RKO (cell line): Measurements from ENCODE around the gene MED31.
"Not testable (repeated sequence)": the region's sequence is repeated elsewhere in the genome, so short reads cannot be mapped to it uniquely, and the experiment has no call there.

Source experiments
- DNase-seq: peaks from one replicate; pipeline ENCODE4 v3.0.0-alpha.2; 2016; ENCODE audit warnings: low spot score

Gene MED31

DNA sequence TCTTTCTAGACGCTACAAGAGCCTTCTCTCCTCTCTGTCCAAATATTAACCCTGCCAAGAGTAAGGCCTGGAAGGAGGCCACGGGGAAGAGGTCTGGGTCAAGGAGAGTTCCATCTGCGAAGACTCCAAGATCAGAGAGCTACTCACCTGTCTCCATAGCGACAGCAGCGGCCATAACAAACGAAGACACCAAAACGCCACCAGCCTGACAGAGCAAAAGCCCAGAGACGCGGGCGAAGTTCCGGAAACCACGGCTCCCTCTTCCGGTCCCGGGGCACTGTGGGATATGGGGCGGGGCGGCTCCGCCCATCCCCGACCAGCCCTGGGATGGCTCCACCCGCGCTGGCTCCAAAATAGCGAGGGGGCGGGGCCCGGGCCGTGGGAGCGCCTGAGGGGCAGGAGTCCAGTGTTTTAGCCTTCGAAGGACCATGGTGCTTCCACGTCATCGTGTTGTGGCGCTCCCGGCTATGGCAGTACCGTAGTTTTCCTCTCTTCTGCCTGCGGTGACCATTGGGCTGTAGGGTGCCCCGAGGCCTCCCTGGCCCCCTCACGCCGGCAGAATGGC lies at the start of gene MED31, which contains the start of gene C17orf100:
TSS of gene MED31 (minus strand) at position 252 of the 565 bp plus-strand sequence. CDS start at position 175, 77 bp downstream.
TSS of gene C17orf100 (plus strand) at position 409 of the 565 bp plus-strand sequence. CDS start at position 561, 152 bp downstream.
- peak; percentile 94 for DNase-seq

DNA sequence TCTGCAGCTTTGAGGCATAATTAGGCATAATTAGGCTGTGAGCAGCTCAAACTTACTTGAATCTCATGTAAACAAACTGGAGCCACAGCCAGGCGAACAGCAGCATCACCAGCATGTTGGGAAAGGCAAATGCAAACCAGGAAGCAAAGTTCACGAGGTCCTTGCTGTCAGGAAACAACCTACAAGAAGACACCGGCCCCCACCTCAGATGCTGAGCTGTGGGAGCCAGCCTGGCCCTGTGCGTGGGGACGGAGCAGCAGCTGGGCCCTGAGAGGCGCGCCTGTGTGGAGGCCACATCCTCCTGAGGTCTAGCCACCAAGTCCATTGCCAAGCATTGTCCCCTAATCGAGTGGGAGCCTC lies 49.5 kb upstream of the MED31 start:
- no peak for DNase-seq

DNA sequence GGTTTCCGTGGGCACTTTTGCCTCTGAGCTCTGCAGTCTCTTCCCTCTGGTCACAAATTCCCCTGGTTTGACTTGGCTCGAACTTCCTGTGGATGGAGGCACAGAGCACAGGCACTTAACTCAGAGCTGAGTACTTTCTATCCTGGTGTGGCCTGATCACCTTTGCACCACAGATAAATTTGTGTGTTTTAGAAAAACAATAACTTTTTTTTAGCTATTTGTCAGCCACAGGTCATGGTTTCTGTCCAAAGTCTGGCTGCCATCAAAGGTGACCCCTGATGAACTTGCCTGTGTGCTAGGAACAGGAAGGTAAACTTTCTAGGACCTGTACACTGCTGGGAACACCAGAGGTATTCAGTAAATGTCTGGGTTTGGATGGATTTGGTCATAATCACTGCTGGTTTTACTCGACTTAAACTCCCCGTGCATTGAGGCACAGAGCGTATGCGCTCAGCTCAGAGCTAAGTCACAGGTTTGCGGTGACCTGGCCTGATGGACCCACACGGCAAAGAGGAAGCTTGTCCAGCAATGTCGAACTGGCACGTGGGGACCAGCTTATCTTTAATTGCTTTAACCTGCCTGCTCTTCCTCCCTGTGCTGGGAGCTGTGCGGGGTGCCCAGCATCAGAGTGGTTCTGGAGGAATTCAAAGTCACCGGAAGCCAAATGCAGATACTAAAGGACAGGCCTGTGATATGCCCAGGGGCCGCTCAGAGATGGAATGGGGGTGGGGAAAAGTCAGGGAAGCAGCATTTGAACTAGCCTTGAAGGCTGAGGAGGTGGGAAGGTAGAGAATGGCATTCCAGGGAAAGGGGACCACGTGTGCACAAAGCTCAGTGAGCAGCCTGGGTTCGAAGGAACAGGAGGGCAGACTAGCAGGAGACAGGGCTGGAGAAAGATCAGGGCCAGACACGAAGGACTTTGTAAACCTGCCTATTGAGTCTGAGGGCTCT lies 48.9 kb upstream of the MED31 start:
- no peak for DNase-seq

DNA sequence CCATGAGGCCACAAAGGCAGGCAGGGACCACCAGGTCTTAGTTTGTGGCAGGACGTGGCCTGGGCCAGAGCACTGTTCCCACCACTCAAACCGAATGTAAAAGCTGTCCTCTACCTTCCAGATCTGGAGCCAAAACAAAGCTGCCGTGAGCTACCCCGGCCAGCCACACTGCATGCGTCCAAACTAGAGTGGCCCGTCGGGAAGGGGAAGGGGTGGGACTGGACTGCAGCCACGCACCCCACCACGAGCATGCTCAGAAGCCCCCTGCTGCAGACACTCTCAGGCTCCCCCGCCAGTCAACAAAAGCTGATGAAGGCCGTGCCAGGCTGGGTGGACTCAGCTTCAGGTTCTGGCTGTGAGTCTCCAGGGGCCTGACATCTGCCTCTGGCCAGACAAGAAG lies 46.6 kb upstream of the MED31 start:
- no peak for DNase-seq

DNA sequence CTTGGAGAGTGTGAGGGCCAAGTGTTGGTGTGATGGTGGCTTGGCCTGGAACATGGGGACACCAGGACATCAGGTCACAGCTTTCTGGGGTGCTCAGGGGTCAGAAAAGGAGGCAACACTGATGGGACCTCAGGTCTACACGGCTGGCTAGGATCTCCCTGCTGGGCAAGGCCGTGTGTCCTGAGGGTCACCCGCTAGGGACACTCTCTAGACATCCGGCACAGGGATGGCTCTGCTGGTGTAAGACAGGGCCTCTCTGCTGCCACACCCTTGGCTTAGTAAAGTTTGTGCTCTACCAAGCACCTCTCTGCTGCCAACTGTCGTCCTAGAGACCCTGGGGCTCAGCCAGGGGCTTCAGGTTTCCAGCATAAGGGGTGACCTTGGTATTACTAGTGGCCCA lies 45.5 kb upstream of the MED31 start:
- DNase-seq, result no peak

DNA sequence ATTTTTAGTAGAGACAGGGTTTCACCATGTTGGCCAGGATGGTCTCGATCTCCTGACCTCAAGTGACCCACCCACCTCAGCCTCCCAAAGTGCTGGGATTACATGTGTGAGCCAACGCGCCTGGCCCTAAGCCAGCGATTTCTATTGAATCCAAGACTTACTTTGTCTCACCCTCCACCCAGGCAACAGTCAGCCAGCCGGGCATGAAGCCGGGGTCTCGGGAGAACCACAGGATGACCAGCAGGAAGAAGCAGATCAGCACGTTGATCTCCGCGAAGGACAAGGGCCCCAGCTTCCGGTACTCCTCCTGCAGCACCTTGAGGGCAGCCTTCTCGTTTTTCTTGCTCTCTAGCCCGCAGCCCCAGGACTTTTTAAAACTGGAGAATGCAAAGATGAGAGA lies 44.2 kb upstream of the MED31 start:
- DNase-seq, result no peak

DNA sequence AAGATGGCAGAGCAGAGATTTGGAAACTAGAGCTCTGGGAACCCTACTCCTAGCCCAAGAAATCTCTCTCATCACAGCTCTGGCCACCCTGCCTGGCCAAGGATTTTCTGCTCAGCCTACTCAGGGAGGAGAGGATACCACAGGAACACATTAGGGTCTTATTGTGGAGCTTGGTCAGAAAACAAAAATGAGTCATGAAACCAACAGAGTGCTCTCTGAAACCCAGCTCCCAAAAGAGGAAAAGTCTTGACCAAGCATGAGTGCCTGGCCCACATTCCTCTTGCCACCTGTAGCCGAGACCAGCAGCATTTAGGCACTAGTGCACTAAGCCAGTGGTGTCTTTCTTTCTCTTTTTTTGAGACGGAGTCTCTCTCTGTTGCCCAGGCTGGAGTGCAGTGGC lies 43.6 kb upstream of the MED31 start:
- DNase-seq, result no peak

DNA sequence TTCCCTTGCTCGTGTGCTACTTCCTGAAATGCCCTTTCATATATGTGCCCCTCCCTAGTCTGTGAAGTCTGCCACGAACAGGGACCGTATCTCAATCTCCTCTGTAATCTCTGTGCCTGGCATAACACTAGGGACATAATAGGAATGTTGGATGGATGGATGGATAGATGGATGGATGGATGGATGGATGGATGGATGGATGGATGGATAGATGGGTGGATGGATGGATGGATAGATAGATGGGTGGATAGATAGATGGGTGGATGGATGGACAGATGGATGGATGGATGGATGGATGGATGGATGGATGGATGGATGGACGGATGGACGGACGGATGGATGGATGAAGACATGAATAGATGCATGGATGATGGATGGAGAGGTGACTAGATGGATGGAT lies 40.6 kb upstream of the MED31 start:
- not testable (repeated sequence) for DNase-seq

DNA sequence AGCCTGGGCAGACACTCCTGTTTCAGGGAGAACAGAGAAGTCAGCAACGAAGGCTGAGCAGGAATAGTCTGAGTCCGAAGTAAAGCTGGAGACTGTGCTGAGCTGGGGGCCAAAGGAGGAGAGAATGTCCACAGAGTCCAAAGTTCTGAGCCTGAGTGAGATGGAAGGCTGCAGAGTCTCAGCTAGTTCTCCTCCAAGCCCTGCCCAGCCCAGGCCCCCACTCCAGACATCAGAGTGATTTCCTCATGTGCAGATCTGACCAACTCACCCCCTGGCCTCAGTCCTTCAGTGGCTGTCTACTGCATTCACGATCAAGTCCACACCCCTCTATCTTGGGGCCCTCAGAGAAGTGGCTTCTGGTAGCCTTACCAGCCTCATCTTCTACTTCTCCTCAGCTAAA lies 40.1 kb upstream of the MED31 start:
- no peak for DNase-seq

DNA sequence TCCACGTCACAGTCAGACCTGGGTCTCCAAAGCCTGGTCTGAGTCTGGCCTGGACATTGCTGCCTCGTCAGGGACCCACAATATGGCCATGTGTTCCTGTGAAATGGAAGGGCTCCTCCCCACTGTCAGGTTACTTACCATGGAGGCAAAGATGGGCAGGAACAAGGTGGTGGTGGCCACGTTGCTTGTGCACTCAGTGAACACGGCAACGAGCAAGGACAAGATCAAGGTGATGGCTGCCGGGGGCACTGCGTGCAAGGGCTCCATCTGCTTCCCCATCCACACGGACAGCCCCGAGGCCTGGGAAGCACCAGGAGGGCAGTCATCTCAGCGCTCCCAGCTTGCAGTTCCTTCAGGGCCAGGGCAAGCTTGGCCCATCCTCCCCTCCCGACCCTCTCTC lies 39.2 kb upstream of the MED31 start:
- no peak for DNase-seq

DNA sequence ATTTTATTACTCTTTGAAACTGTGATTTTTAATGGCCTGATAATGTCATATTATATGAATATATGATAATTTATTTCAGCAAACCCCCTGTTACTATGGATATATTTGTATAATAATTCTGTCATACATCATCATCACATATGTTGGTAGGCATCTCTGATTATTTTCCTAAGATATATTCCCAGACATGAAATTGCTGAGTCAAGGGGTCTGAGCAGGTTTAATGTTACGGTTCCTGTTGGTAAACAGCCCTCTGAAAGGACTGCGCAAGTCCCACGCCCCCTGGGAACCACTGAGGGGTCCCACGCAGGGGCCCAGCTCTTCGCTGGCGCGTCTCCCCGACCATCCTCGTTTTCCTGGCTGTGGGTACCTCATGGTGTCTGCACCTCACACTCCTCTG lies 37.5 kb upstream of the MED31 start:
- no peak for DNase-seq

DNA sequence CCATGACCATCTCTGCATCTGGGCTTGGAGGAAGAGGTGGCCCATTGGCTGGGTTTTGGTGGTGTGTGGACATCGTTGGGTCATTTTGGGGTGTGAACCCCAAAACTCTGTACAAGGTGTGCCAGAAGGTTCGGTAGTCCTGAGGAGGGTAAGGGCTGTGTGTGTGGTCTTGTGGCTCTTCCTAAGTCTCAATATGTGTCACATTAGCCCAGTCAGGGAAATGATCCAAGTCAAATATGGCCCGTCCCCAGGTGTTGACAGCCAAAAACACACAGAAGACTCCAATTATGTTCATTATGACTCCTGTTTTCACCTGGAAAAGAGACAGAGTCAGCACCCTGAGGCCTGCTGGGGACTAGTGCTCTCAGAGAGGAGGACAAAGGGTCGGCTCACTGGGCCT lies 34.6 kb upstream of the MED31 start:
- DNase-seq, result no peak

DNA sequence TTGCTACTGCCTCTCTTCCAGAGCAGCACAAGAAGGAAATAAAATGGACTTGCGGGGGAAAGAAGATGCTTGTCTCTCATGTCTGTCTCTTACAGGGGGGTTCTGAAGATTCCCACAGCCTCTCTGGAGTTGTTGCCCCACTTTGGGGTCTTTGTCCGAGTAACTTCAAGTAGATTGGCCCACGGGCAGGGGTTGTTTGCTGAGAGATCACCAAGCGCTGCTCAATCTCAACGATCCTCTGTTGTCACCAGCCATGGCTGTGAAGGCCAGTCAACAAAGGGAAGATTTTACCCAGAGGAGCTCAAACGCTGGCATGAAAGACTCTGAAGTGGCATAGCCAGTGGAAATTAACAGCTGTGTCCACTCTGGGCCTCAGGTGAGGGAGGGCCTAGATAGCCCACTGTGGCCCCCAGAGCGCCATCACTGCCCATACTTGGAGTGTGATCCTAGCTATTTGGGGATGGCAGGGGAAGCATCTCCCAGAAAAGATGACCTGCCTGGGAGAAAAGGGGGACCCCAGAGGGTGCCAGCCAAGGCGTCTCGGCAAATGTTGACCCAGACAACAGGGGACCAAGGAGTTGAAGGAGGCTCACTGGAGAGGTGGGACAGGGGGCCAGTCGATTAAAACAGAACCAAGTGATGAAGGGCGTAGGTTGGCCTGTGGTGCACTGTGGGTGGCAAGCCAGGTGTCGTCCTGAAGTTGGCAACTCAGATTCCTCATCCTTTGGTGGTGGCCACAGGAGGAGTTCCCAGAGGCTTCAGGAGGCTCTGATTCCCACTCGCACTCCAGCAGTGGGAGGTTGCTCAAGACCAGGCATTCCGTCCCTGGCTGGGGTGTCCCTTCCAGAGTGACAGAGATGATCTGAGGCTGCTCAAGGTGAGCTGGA lies 33.7 kb upstream of the MED31 start:
- no peak for DNase-seq

DNA sequence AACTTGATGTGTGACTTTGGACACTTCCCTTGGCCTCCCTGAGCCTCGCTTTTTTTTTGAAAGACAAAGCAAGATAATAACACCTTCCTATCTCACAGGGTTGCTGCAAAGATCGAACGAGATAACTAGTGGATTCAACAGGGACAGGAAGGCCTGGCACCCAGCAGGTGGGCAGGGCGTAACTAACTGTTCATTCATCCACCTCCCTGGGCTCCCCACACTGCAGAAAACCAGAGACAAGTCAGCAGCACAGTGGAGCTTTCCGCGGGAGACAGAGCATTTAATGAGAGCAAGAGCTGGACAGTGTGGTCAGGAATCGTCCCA lies 33.0 kb upstream of the MED31 start:
- no peak for DNase-seq

DNA sequence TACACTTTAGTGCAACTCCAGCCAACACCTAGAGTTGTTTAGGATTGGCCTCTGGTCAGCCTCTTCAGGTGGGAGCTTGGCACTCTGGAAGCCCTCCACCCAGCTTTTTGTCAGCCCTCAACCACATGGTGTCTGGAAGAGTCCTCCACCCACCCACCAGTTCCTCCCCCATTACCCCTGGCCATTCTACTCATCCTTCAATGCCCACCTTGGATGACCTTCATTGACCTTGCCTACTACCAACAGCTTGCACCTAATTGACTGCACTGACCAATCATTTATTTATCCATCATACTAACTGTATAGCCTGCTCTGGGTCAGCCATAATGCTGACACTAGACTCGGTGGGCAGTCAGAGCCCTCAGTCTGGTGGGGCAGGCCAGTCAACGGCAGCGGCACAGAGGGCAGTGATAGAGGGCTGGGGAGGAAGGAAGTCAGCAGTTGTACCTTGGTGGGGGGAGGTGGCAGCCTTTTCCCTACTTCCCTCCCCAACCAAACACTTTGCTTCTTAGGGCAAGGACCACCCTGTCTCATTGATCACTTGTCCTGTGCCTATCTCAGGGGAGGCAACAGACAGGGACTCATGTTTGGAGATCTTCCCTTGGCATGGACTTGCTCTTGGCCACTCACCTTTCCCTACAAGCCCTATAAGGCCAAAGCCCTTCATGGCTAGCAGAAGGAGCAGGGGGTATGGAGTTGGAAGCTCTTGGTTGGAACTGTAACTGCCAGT lies 32.5 kb upstream of the MED31 start:
- DNase-seq, result no peak

DNA sequence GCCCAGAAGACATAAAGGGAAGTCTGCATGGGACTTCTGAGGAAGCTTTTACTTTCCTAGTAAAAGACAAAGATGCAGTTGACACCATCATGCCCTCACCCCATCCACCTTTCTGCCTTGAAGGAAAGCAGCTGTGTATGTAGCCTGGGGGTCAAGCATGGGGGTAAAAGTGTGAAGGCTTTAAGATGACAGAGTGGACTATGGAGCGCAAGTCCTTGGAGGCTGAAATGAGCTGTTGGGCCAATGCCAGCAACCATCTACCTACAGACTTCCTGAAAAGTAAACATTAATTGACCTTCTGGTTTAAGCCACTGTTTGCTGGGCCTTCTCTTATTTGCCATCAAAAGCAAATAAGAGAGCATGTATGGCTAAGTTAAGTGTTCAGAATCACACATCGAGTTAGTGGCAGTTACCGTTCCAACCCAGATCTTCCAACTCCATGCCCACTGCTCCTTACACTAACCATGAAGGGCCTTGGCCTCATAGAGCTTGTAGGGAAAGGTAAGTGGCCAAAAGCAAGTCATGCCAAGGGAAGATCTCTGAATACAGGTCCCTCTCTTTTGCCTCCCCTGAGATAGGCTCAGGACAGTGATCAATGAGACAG lies 31.8 kb upstream of the MED31 start:
- DNase-seq, result no peak

DNA sequence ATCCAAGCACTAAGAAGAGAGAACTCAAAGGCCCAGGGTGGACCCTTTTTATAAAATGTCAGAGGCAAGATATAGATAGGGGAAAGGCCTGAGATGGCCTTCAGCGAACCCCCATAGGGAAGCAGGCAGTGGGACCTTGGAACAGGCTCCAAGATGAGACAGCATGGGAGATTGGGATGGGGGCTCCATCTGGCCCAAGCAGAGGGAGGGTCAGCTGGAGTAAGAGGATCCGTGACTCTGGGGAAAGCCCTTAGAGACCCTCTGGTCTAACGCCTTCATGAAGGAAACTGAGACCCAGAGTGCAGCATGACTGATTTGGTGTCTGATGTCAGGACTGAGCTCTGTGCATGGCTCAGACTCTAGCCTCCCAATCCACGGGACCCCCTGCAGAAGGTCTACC lies 30.9 kb upstream of the MED31 start:
- no peak for DNase-seq

DNA sequence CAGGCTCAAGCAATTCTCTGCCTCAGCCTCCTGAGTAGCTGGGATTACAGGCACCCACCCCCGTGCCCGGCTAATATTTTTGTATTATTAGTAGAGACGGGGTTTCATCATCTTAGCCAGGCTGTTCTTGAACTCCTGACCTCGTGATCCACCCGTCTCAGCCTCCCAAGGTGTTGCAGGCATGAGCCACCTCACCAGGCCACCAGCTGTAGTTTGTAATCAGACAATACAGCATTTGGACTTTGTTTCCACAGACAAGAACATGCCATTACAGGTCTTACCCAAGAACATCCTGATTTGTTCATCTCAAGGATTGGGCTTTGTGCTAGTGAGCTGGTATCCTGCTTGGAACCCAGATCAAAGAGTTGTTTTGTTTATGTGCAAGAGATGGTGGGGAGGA lies 30.3 kb upstream of the MED31 start:
- no peak for DNase-seq

DNA sequence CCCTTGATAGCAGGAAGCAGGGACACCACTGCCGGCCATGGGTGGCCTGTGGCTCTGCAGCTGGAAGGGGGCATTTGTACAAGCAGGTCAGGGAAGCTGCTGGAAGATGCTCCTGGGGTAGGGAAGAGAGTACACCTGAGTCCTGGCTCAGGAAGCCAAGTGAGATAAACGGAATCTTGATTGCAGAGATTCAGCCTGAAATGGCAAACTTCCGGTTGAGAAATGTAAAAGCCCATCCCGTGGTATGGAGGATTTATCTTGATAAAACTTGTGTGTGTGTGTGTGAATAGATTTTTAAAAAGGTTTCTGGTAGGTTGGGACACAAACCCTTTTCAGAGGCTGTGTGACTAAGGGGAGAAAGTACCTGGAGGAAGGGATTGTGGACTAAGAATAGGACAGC lies 29.8 kb upstream of the MED31 start:
- DNase-seq, result no peak

DNA sequence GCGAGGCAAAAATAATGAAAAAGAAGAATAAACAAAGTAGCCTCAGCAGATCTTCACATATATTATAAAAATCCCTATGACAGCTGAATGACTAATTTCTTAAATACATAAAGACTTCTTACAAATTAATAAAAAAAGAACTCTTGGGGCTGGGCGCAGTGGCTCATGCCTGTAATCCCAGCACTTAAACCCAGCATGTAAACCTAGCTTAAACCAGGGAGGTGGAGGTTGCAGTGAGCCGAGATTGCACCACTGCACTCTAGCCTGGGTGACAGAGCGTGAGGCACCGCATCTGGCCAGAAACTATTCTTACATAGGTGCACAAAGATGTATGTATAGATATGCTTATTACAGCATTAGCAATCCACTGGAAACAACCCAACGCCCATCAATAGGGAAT lies 27.8 kb upstream of the MED31 start:
- DNase-seq, result no peak

DNA sequence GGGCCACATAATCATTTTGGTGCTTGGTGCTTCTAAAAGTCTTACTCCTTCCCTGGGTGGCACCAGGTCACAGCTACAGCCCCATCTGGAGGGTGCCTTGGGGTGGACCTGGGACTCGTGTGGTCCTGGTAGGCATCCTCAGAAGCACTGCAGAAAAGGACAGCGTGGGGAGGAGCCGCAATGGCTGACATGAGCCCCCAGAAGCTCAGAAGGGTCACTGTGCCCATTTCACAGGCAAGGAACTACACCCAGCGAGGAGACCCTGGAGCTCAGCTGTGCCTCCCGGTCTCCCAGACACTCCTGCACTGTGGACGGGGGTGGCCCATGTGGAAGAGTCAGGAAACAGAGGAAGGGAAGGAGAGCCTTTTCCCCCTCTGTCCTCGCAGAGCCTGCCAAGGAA lies 26.5 kb upstream of the MED31 start:
- DNase-seq, result no peak
